Adipose tissue (tissue), 3 donors: ENCODE measurements around the gene ANP32B. TPM values are rescaled to one million over a fixed set of nuclear protein-coding genes. Genes with fewer than 3 reads are reported as not detected.
"Not testable (repeated sequence)": the region's sequence is repeated elsewhere in the genome, so short reads cannot be mapped to it uniquely, and the experiment has no call there.

Experiments
- H3K27ac ChIP-seq: one replicate; pipeline ENCODE4 v1.5.1; 2013; ENCODE audit warnings: low read depth, low read length
- WGBS, 3 donors: extraction: QIAGEN DNeasy Blood & Tissue Kit; methylation state at CpG; one replicate each; pipeline ENCODE4 v1.1.7; 2013; 5-methylcytosine and 5-hydroxymethylcytosine counted together
- polyA plus RNA-seq, 3 donors: library from polyadenylated mRNA; stranded (reverse); fragments of 200-250 nt; gene quantifications; one replicate each; pipeline ENCODE4 v1.2.3, GENCODE V29; 2013
- donor health status: healthy with polysubstance abuse.
- donor health status: Bipolar disorder and iron deficiency.
- donor health status: healthy.

ANP32B gene
- polyA plus RNA-seq, 3 donors, result 92.1 to 253 (median 129) TPM

- WGBS, 3 donors, result 76 to 91% (median 89%) methylated on average over 2 of the region's 2 CpGs
Measured at GRCh38 chr9:97961361-97961760, 21.8 kb upstream of the ANP32B start.

GRCh38 chr9:97962136-97962535 lies 21.0 kb upstream of the ANP32B start:
- WGBS, 3 donors, result 60 to 81% (median 80%) methylated on average over 4 of the region's 4 CpGs
- no peak overlapping the region for H3K27ac ChIP-seq

More at GRCh38 chr9:97961361-97961760, 21.8 kb upstream of the ANP32B start:
- H3K27ac ChIP-seq, result no peak overlapping the region

GRCh38 chr9:97962575-97962974 lies 20.6 kb upstream of the ANP32B start:
- 82 to 90% (median 87%) methylated on average over 5 of the region's 5 CpGs for WGBS, 3 donors
- H3K27ac ChIP-seq, result no peak overlapping the region

- no peak overlapping the region for H3K27ac ChIP-seq
- 66 to 78% (median 77%) methylated on average over 2 of the region's 2 CpGs for WGBS, 3 donors
Measured at GRCh38 chr9:97963232-97963631, 19.9 kb upstream of the ANP32B start.

GRCh38 chr9:97964901-97965300 lies 18.2 kb upstream of the ANP32B start:
- H3K27ac ChIP-seq, result no peak overlapping the region

GRCh38 chr9:97966493-97966892 lies 16.6 kb upstream of the ANP32B start:
- H3K27ac ChIP-seq, result no peak overlapping the region
- 0 to 35% (median 8%) methylated on average over 1 of the region's 1 CpG for whole genome bisulfite sequencing, 3 donors

- 75 to 91% (median 89%) methylated on average over 2 of the region's 2 CpGs for whole genome bisulfite sequencing, 3 donors
- H3K27ac ChIP-seq, result no peak overlapping the region
Measured at GRCh38 chr9:97969014-97969413, 14.1 kb upstream of the ANP32B start.

GRCh38 chr9:97970165-97970564 lies 13.0 kb upstream of the ANP32B start:
- 47 to 66% (median 54%) methylated on average over 7 of the region's 7 CpGs for WGBS, 3 donors

GRCh38 chr9:97972753-97973152 lies 10.4 kb upstream of the ANP32B start:
- H3K27ac ChIP-seq, result no peak overlapping the region
- WGBS, 3 donors, result 84 to 88% (median 87%) methylated on average over 4 of the region's 4 CpGs

More at GRCh38 chr9:97970165-97970564, 13.0 kb upstream of the ANP32B start:
- H3K27ac ChIP-seq, result no peak overlapping the region

GRCh38 chr9:97975376-97975775 lies 7.8 kb upstream of the ANP32B start:
- H3K27ac ChIP-seq, result no peak overlapping the region
- 53 to 77% (median 69%) methylated on average over 1 of the region's 1 CpG for WGBS, 3 donors

- not testable (repeated sequence) for H3K27ac ChIP-seq
- 93 to 94% (median 94%) methylated on average over 10 of the region's 10 CpGs for WGBS, 3 donors
Measured at GRCh38 chr9:97976633-97977032, 6.5 kb upstream of the ANP32B start.

- no peak overlapping the region for H3K27ac ChIP-seq
- WGBS, 3 donors, result 82 to 90% (median 89%) methylated on average over 3 of the region's 3 CpGs
Measured at GRCh38 chr9:97978371-97979130, 4.6 kb upstream of the ANP32B start.

GRCh38 chr9:97979788-97980478 lies 3.2 kb upstream of the ANP32B start:
- no peak overlapping the region for H3K27ac ChIP-seq

GRCh38 chr9:97980479-97980803 lies 2.7 kb upstream of the ANP32B start:
- 68 to 78% (median 76%) methylated on average over 4 of the region's 4 CpGs for WGBS, 3 donors
- no peak overlapping the region for H3K27ac ChIP-seq

More at GRCh38 chr9:97979788-97980478, 3.2 kb upstream of the ANP32B start:
- WGBS, 3 donors, result 83 to 88% (median 85%) methylated on average over 7 of the region's 7 CpGs

- no peak overlapping the region for H3K27ac ChIP-seq
- 76 to 83% (median 80%) methylated on average over 10 of the region's 10 CpGs for WGBS, 3 donors
Measured at GRCh38 chr9:97980918-97981845, 2.0 kb upstream of the ANP32B start.

GRCh38 chr9:97981846-97982682 lies 1.1 kb upstream of the ANP32B start:
- WGBS, 3 donors, result 34 to 42% (median 40%) methylated on average over 15 of the region's 15 CpGs
- no peak overlapping the region for H3K27ac ChIP-seq

- peak overlapping the region; percentile 92 for H3K27ac ChIP-seq
- 0 to 1% (median 1%) methylated on average over 48 to 69 of the region's 70 CpGs for WGBS, 3 donors
Measured at GRCh38 chr9:97983589-97984187, 547 bp downstream of the ANP32B start.
